K562 (cell line): ENCODE measurements around the gene LTK. TPM values are rescaled to one million over a fixed set of nuclear protein-coding genes. Genes with fewer than 3 reads are reported as not detected.

Experiments used
- CHD2 ChIP-seq: IDR thresholded peaks from 2 replicates; pipeline ENCODE4 v1.6.1; 2011; ENCODE audit warnings: low read depth, low read length
- EP300 ChIP-seq: IDR thresholded peaks from 2 replicates; pipeline ENCODE4 v1.6.1; 2012; ENCODE audit warnings: low read length, improper control_type of control experiment
- HDAC6 ChIP-seq: IDR thresholded peaks from 2 replicates; pipeline ENCODE4 v1.6.1; 2012; ENCODE audit warnings: low read depth, mild to moderate bottlenecking, control low read depth, inconsistent platforms, low read length, moderate library complexity
- MCM5 ChIP-seq: fragments of 450-650 bp; IDR thresholded peaks from 2 replicates; pipeline ENCODE4 v1.6.1; 2016; ENCODE audit warnings: low read depth
- PTTG1 ChIP-seq: fragments of 450-650 bp; IDR thresholded peaks from 2 replicates; pipeline ENCODE4 v1.6.1; 2016; ENCODE audit warnings: low read depth, mild to moderate bottlenecking, missing genetic modification characterization, missing compliant biosample characterization
- SMAD4 ChIP-seq: fragments of 250-450 bp; sonication (Bioruptor Pico); conservative IDR thresholded peaks from 2 replicates; pipeline ENCODE4 v1.8.0; 2021; ENCODE audit warnings: inconsistent platforms, mild to moderate bottlenecking, moderate library complexity
- SNRNP70 ChIP-seq: fragments of 200-400 bp; formaldehyde crosslinking; optimal IDR thresholded peaks from 2 replicates; pipeline ENCODE3; 2017; ENCODE audit warnings: low read depth, low read length
- TAL1 ChIP-seq: fragments of 450-650 bp; IDR thresholded peaks from 2 replicates; pipeline ENCODE4 v1.6.1; 2016; ENCODE audit warnings: mild to moderate bottlenecking
- TFAP4 ChIP-seq: sonication (generic); formaldehyde crosslinking; IDR thresholded peaks from 2 replicates; pipeline ENCODE4 v1.8.0; 2022; ENCODE audit warnings: missing genetic modification reagents, mild to moderate bottlenecking, moderate library complexity, borderline replicate concordance
- ZBTB12 ChIP-seq: fragments of 250-450 bp; sonication (Bioruptor Pico); IDR thresholded peaks from 2 replicates; pipeline ENCODE4 v1.4.0; 2020
- ZBTB40 ChIP-seq, 2 experiments: fragments of 450-650 bp in 1 of 2; sonication (generic) in 1 of 2; formaldehyde crosslinking in 1 of 2; IDR thresholded peaks; 2 replicates each; pipeline versions ENCODE4 v1.7.1 to v1.9.0; 2016 to 2022; ENCODE audit warnings: inconsistent platforms in 1 of 2, mild to moderate bottlenecking in 1 of 2, missing genetic modification reagents in 1 of 2
- ZNF639 ChIP-seq, 2 experiments: fragments of 200-800 bp in 1 of 2; sonication (Bioruptor generic) in 1 of 2; sonication (generic) in 1 of 2; formaldehyde crosslinking in 1 of 2; IDR thresholded peaks in 1 of 2; conservative IDR thresholded peaks in 1 of 2; 2 replicates each; pipeline versions ENCODE4 v1.5.0 to v1.6.1; 2016 to 2020; ENCODE audit warnings: missing compliant biosample characterization in 1 of 2, missing genetic modification characterization in 1 of 2, missing genetic modification reagents in 1 of 2
- polyA plus RNA-seq, 8 experiments: library from polyadenylated mRNA; depleted of rRNA in 4 of 8; stranded (reverse) in 5 of 8; unstranded in 3 of 8; fragments of >200 nt; fragmentation: Nextera tagmentation in 2 of 8; fragmentation: Illumina TruSeq in 1 of 8; extraction: Ambion mirVana in 2 of 8; extraction: Trizol in 1 of 8; gene quantifications; 2 replicates each; pipeline versions ENCODE4 v1.2.1 to v1.2.3, GENCODE V29; 2011 to 2014; ENCODE audit warnings: inconsistent platforms in 1 of 8, missing spikeins in 1 of 8
- total RNA-seq, 7 experiments: library from RNA; depleted of rRNA in 6 of 7; stranded (reverse); fragments of >200 nt in 6 of 7; fragmentation: Illumina TruSeq in 2 of 7; extraction: Trizol in 2 of 7; gene quantifications; 2 replicates each; pipeline versions ENCODE4 v1.2.1 to v1.2.3, GENCODE V29; 2011 to 2021; ENCODE audit warnings: low replicate concordance in 1 of 7

Gene LTK
- total and polyA plus RNA-seq, 9 of the 15 experiments (the other 6 are each of a cell fraction or from before 2014, with no cell fraction given): 0.25 to 4.4 (median 1.8) TPM

GRCh38 chr15:41558400-41559238 is 45.0 kb upstream of the LTK start, which contains the start of gene TYRO3 (continued):
- peak; percentile 28; the same call in 1 of the 2 replicates for TF ChIP-seq ZBTB40 (IDR thresholded peaks at IDR 0.05)
- TF ChIP-seq ZBTB40 (CRISPR knock-in tag; IDR thresholded peaks at IDR 0.05): no peak
- TF ChIP-seq CHD2: no peak
- no peak for TF ChIP-seq HDAC6
- TF ChIP-seq ZBTB12 (CRISPR knock-in tag): no peak
- no peak for TF ChIP-seq PTTG1 (tag)
- TF ChIP-seq MCM5: no peak
- no peak for TF ChIP-seq TFAP4 (CRISPR knock-in tag)
- peak in 1 of 2 experiments; percentile 82; a peak in 2 of 4 replicates for TF ChIP-seq ZNF639 (CRISPR knock-in tag; conservative IDR thresholded peaks at IDR 0.05 in 1 of 2, IDR thresholded peaks at IDR 0.05 in 1 of 2)
- TF ChIP-seq TAL1: no peak
- TF ChIP-seq EP300: no peak
- peak; percentile 83 for TF ChIP-seq SMAD4 (CRISPR knock-in tag)
- no peak for TF ChIP-seq SNRNP70
